Neural cell (in vitro differentiated cells): ENCODE results near the gene PIK3R1.

Experiments
- CTCF ChIP-seq: fragments of 450-650 bp; IDR thresholded peaks from 2 replicates; pipeline ENCODE4 v1.5.1; 2014; ENCODE audit warnings: antibody characterized with exemption, mild to moderate bottlenecking, moderate library complexity; ENCODE audit not compliant: poor library complexity, severe bottlenecking
- EP300 ChIP-seq: fragments of 450-650 bp; conservative IDR thresholded peaks from 2 replicates; pipeline ENCODE4 v1.6.1; 2014; ENCODE audit warnings: antibody characterized with exemption, mild to moderate bottlenecking, moderate library complexity; ENCODE audit not compliant: poor library complexity, severe bottlenecking
- EZH2 ChIP-seq: fragments of 200-600, 300-800 bp; shearing (Covaris generic), sonication (generic); IDR thresholded peaks from 2 replicates; pipeline ENCODE4 v1.6.1; 2014; ENCODE audit warnings: antibody characterized with exemption, low read length, borderline replicate concordance, mild to moderate bottlenecking; ENCODE audit not compliant: insufficient read depth, poor library complexity, severe bottlenecking
- POLR2AphosphoS5 ChIP-seq: IDR thresholded peaks from 2 replicates; pipeline ENCODE4 v1.6.1; 2012
- REST ChIP-seq: IDR thresholded peaks from 2 replicates; pipeline ENCODE4 v1.6.1; 2012; ENCODE audit warnings: borderline replicate concordance

- TF ChIP-seq CTCF: no peak
- TF ChIP-seq EZH2: no peak
- TF ChIP-seq POLR2AphosphoS5: no peak
- TF ChIP-seq EP300: no peak
- TF ChIP-seq REST: no peak
Observed at GRCh38 chr5:68250661-68251298, 35.2 kb downstream of the PIK3R1 start.
